ENCODE data around the gene HEXD.
"Not testable (repeated sequence)": the region's sequence is repeated elsewhere in the genome, so short reads cannot be mapped to it uniquely, and the experiment has no call there.

HEXD gene
- total RNA-seq = 23.7 to 42.6 reads per million in 2 donors

- DNase-seq = peak; percentile 78
These were observed at the start of gene HEXD, which contains the start of gene OGFOD3 for GRCh38 chr17:82418001-82418986. TSS of gene HEXD (plus strand) at chr17:82418347. CDS start at chr17:82419800, 1,453 bp downstream. TSS of gene OGFOD3 (minus strand) at chr17:82418586. CDS start at chr17:82418485, 101 bp downstream.

DNA sequence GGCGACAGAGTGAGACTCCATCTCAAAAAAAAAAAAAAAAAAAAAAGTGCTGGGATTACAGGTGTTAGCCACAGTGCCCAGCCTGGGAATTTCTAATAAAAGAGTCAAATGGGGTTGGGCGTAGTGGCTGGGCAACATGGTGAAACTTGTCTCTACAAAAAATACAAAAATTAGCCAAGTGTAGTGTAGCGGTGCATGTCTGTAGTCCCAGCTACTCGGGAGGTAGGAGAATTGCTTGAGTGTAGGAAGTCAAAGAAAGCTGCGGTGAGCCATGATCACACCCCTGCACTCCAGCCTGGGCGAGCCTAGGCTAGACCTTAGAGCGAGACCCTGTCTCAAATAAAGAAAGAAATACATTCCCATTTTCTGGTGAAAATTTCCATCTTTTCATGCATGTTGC, 48.9 kb upstream of the HEXD start:
- no peak for DNase-seq

GRCh38 chr17:82370471-82371332, 47.4 kb upstream of the HEXD start:
- DNase-seq = no peak

GRCh38 chr17:82371333-82372248, 46.6 kb upstream of the HEXD start, which contains the start of gene UTS2R:
TSS of gene UTS2R (plus strand) at chr17:82371765. CDS start at chr17:82374325, 2,560 bp downstream.
- DNase-seq = no peak

DNA sequence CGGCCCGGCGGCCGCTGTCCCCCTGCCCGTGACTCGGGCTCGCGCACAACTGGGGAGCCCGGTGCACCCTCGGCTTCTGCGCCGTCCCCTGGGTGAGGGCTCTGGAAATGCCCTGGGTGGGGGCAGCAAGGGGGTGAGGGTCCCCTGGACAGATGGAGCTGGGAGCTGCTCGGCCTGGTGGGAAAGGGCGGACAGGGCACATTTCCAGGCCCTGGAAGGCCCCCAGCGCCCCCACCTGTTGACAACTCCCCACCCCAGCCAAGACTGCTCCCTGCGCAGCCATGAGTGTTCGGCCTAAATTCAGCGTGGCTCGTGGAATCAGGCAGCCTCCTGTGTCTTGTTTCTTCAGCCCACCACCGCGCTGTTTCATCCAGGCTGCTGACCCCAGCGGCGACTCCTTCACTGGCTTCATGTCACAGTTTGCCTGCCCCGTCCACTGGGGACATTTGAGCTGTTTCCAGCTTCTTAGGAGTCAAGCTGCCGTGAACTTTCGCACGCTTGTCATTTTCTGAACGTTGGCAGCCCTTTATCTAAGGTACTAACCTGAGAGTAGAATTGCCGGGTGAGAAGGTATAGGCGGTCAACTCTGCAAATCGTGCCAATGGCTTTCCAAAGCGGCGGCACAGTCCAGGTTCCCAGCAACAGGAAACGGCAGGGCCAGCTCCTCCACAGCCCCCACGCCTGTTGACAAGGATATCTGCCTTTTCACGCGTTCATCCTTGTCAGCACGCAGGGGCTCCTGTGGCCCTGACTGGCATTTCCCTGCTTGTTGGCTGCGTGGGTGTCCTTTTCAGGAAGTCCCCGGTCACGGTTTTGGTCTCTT, 45.7 kb upstream of the HEXD start:
- no peak for DNase-seq

GRCh38 chr17:82373072-82373452, 45.1 kb upstream of the HEXD start:
- DNase-seq = not testable (repeated sequence)

GRCh38 chr17:82373731-82374625, 44.2 kb upstream of the HEXD start:
- DNase-seq = no peak

DNA sequence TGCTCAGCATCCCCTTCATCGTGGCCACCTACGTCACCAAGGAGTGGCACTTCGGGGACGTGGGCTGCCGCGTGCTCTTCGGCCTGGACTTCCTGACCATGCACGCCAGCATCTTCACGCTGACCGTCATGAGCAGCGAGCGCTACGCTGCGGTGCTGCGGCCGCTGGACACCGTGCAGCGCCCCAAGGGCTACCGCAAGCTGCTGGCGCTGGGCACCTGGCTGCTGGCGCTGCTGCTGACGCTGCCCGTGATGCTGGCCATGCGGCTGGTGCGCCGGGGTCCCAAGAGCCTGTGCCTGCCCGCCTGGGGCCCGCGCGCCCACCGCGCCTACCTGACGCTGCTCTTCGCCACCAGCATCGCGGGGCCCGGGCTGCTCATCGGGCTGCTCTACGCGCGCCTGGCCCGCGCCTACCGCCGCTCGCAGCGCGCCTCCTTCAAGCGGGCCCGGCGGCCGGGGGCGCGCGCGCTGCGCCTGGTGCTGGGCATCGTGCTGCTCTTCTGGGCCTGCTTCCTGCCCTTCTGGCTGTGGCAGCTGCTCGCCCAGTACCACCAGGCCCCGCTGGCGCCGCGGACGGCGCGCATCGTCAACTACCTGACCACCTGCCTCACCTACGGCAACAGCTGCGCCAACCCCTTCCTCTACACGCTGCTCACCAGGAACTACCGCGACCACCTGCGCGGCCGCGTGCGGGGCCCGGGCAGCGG, 43.4 kb upstream of the HEXD start:
- DNase-seq = no peak

- DNase-seq = no peak
These were observed 42.6 kb upstream of the HEXD start for GRCh38 chr17:82375359-82376041.

GRCh38 chr17:82376042-82376730, 42.0 kb upstream of the HEXD start:
- no peak for DNase-seq

- not testable (repeated sequence) for DNase-seq
These were observed 40.9 kb upstream of the HEXD start for GRCh38 chr17:82377294-82377693.

- DNase-seq = no peak
These were observed 40.0 kb upstream of the HEXD start for GRCh38 chr17:82377924-82378740.

- no peak for DNase-seq
These were observed 39.5 kb upstream of the HEXD start for GRCh38 chr17:82378741-82379021.

DNA sequence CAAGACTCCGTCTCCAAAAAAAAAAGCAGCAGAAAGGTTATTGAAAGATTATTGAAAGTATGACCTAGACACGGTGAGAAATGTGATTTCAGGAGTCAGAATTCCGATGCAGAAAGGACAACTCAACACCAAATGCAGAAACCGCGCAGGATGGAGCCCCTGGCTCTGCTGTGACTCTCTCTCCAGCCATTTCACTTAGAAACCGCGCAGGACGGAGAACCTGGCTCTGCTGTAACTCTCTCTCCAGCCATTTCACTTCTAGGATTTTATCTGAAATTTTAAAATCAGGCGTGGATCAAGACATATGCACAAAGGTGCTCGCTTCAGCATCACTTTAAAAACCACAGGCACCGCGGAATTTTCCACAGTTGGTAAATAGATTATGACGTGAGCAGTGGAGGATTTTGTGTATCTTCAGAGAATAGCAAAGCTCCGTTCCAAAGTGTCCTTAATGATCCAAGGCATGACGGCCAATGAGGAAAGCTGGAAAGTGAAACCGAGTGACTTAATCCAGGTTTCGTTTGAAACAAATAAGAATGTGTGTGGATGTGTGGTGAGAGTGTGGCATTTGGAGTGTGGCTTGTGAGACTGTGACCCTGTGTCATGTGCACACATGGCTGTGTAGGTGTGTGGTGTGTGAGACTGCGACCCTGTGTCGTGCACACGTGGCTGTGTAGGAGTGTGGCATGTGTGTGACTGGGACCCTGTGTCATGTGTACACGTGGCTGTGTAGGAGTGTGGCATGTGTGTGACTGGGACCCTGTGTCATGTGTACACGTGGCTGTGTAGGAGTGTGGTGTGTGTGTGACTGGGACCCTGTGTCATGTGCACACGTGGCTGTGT, 37.1 kb upstream of the HEXD start:
- DNase-seq = no peak

GRCh38 chr17:82381703-82382009, 36.5 kb upstream of the HEXD start:
- DNase-seq = not testable (repeated sequence)

DNA sequence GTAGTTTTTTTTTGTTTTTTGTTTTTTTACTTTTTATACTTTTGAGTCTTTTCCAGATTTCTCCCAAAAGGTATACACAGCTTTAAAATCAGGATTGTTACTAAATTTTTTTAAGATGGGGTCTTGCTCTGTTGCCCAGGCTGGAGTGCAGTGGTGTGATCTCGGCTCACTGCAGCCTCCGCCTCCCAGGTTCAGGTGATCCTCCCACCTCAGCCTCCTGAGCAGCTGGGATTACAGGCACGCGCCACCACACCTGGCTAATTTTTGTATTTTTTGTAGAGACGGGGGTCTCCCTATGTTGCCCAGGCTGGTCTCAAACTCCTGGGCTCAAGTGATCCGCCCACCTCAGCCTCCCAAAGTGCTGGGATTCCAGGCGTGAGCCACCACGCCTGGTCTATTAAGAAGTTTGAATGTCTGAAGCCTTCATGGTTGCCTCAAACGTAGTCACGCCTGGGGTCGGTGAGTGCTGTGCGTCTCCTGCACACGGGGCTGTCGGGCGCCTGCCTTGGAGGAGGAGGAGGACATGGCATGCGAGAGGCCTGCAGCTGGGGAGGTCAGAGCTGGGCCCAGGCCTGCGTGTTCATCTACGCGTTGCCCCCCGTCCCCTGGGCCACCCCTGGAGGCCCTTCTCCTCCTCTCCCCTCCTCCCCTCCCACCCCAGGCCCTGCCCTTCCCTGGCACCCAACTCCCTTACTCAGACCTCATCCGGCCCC, 35.8 kb upstream of the HEXD start:
- DNase-seq = not testable (repeated sequence)
